GM18507 (cell line): Measurements from ENCODE around the gene SCN5A.

ENCODE experiments used
- DNase-seq: peaks from one replicate; pipeline ENCODE4 v3.0.0; 2011; ENCODE audit warnings: low read depth; ENCODE audit not compliant: insufficient read length; ENCODE audit errors: extremely low spot score
- FAIRE-seq: peaks from 2 replicates; lab custom pipeline; 2011; peaks lifted over from hg19 to GRCh38; lab: Jason Lieb, UNC

SCN5A gene

DNA sequence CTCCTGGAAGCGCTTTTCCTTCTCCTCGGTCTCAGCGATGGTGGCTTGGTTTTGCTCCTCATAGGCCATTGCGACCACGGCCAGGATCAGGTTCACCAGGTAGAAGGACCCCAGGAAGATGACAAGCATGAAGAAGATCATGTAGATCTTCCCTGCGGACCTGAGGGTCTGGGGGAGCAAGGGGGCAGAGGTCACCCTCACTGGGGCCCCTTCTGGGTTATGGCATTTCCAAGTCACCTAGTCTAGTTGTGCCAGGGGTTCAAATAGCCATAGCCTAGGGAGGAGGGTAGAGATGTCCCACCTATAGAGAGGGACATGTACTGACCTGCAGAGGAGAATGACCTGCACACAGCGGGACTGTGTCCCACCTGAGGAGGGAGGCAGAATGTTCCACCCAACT lies 43.5 kb downstream of the SCN5A start:
- no peak for FAIRE-seq
- DNase-seq: no peak

DNA sequence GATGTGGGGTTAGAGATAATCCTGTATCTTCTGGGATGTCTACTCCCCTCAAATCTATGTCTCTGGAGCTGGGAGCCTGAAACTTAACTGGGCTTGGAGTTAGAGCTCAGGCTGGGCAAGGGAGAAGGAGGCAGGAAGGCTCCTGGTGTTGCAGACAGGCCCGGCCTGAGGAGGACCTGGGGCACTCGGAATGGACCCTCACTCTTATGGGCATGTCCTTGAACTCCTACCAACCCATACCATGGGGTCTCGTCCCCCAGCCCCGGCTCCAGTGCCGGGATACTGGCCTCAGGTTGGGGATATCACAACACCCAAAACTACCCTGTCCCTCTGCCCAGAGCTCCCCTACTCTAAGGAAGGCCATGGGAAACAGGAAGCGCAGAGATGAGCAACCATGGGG lies 45.2 kb downstream of the SCN5A start:
- DNase-seq: no peak
- no peak for FAIRE-seq

DNA sequence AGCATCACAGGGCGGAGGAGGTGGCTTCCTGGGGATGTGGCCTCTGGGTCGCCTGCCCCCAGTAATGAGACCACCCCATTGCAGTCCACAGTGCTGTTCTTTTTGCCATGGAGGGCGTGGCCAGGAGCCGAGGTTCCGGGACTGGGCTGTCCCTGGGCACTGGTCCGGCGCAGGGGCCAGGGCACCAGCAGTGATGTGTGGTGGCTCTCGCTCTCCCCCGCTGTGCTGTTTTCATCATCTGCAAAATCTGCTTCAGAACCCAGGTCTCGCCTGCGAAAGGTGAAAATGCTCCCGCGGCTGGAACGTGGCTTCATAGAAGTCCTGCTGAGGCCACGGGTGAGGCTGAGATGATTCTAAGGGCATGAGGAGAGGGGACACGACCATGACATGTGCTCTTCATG lies 45.8 kb downstream of the SCN5A start:
- DNase-seq: no peak
- FAIRE-seq: no peak

DNA sequence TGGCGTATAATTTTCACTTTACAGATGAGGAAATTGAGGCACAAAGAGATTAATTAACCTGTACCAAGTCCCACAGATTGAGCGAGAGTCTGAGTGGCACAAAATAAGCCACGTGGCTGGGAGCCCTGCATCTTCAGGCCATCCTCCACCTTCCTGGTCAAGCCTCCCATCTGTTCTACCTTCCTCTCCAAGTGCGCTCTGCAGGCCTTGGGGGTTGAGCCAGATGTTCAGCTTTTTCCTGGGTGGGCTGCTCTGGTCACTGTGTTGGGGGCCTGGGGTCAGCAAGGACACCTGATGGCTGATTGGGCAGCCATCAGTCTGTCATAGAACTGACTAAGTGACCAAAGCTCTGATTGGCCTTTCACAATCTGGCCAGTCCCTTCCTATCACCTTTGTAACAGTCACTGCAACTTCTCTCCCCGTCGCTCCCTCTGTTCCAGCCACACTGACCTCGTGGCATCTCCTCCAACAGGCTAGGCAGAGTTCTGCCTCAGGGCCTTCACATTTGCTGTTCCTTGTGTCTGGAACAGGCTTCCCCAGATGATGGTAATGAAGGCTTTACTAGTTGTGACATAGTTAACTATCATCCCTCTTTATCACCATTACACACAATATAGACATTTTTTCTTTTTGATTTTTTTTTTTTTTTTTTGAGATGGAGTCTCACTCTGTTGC lies 46.8 kb downstream of the SCN5A start:
- DNase-seq (no peak), FAIRE-seq (no peak)

DNA sequence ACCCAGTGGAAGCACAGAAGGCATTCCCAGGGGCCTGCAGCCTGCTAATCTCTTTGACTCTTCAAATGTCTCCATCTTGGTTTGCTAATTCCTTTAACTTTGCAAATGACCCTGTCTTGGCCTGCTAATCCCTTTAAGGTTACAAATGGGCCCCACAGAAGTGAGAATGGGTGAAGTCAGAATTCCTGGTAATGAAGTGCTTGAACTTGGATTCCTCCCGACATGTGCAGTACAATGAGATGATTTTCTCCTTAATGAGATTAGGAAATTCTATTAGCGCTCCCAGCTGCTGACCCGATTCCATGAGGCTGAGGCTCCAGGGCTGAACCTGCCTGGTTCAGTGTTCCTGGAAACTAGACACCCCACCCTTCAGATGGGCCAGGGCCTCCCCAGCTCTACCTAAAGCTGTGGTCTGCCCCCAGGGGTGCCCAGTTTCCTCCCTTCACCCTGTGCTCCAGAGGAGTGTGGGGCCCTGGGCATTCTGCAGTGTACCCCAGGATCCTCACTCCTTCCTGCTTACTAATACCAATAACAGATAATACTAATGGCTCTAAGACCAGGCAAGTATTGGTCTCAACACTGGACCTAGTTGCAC lies 47.4 kb downstream of the SCN5A start:
- DNase-seq (no peak), FAIRE-seq (no peak)

DNA sequence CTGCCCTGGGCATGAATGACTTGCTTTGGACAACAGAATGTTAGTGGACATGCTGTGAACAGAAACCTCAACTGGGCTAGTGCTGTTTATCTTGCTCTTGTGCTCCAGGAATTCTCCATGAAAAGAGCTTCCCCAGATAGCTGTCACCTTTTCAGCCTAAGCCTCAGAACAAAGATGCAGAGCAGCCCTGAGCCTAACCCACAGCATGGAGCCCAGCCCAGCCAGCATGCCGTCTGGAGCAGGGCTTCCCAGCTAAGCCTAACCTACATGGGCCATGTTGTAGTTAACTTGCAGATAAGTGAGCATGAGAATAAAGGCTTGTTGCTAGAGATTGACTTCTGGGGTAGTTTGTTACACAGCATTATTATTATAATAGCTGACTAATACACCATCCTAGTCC lies 48.9 kb downstream of the SCN5A start:
- no peak for DNase-seq
- no peak for FAIRE-seq

DNA sequence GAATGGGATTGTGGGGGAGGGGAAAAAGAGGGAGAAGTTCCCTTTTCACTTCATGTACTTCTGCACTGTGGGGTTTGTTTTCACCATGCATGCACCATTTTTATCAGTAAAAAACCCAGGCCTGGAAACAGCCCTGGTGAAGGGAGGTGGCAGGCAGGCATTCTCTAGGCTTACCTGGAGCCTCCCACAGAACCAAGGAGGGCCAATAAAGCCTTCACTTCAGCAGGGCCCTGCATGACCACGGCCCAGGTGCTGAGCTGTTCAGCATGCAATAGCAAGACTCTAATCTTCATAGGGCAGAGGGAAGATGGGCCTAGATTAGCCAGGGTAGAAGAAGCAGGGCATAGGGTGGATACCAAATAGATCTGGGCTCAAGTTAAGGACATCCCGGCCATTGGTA lies 49.6 kb downstream of the SCN5A start:
- no peak for DNase-seq
- no peak for FAIRE-seq

DNA sequence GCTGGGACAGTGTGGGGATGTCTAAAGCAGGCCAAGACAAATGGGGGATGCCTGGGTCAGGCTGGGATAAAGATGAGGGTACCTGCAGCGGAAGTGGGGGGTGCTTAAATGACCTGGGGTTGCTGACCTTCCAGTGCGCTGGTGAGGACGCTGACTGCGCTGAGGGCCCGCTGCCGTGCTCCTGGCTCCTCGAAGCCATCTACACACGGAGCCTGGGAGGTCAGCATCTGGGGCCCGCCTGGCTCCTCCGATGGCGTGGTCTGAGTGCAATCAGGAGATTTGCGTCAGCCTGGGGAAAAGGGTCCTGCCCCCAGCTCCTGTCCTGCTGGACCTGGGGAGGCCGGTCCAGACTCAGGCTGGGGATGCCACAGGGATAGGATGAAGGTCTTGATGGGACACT lies 50.7 kb downstream of the SCN5A start:
- DNase-seq (no peak), FAIRE-seq (no peak)

DNA sequence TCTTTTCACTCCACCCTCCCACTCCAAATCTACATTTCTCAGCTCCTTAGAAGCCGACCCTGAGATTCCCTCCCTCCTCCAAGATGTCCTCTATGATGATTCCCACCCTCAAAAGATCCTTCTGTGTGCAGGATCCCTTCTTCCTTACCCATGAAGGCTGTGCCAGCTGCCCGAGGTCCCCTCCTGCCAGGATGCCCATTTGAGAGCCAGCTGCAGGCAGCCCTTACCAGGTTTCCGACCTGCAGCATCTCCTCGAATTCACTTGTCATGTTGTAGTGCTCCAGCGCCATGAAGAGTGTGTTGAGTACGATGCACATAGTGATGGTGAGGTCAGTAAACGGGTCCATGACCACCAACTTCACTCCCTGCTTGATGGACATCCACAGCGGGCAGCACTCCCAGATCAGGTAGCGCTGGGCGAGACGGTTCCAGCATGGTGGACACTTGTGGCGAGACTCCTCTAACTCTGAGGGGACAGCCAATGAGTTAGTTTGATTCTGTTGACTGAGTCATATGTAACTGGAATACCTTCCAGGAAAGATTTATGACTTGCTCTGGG lies 51.9 kb downstream of the SCN5A start:
- DNase-seq: no peak
- FAIRE-seq: no peak

DNA sequence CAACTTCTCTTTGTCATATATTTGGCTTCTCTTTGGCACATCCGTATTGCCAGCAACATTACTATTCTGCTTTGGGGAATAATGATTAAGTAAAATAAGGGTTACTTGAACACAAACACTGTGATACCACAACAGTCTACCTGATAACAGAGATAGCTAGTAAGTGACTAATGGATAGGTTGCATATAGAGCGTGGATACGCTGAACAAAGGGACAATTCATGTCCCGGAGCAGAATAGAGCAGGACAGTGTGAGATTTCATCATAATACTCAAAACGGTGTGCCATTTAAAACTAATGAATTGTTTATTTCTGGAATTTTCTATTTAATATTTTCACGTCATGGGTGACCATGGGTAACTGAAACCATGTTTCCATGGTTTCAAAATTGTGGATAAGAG lies 54.1 kb downstream of the SCN5A start:
- DNase-seq (no peak), FAIRE-seq (no peak)

DNA sequence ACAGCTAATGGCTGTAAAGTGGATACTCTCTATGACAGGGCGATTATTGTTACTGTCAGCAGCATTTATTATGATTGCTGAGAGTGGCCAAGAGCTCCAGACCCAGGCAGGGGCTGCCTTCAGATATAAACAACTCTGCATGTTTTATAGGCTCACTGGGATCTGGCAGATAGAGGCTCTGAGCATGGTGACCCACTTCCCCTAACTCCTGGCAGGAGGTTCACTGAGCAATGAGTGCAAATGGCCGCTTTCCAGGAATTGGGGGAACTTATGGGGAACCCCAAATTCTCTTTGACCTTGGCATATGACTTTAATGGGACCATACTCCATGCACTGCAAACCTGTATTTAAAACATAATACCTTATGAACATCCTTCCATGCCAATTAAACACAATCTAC lies 59.0 kb downstream of the SCN5A start:
- DNase-seq (no peak), FAIRE-seq (no peak)

DNA sequence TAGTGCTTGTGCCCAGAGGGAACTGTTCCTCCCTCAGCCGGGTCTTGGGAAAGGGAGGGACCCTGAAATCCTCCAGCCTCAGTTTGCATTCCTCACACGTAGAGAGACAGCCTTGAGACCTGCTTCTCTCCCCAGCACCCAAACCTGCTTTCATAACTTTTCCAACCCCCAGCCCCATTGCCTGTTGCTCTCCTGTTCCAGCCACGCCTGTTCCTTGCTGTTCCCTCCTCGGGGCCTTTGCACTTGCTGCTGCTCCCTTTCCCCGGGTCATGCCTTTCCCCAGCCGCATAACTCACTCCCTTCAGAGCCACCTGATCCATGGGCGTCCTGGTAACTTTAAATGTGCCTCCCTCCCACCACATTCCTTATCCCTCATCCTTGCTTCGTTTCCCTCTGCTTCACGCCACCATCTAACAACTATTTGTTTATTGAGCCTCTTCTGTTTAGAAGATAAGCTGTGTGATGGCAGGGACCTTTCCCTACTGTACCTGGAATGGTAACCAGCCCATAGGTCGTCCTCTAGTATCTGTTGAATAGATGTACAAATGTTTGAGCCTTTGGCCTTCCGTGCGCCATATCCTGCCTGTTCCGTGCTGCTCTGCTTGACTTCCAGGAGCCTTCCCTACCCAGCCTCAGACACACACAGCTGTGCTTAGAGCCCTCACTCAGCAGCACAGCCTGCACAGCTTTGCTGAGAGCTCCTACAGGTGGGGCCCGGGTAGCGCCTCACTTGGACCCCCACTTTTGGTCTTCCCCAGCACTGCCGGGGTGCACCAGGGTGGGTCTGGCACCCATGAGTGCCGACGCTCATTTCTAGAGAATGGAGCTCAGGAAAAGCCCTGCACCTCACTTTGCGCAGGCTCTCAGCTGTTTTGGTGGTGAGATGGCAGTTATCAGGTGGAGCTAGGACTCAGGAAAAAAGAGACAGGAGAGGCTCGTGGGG lies 60.2 kb downstream of the SCN5A start:
- DNase-seq (no peak), FAIRE-seq (no peak)

DNA sequence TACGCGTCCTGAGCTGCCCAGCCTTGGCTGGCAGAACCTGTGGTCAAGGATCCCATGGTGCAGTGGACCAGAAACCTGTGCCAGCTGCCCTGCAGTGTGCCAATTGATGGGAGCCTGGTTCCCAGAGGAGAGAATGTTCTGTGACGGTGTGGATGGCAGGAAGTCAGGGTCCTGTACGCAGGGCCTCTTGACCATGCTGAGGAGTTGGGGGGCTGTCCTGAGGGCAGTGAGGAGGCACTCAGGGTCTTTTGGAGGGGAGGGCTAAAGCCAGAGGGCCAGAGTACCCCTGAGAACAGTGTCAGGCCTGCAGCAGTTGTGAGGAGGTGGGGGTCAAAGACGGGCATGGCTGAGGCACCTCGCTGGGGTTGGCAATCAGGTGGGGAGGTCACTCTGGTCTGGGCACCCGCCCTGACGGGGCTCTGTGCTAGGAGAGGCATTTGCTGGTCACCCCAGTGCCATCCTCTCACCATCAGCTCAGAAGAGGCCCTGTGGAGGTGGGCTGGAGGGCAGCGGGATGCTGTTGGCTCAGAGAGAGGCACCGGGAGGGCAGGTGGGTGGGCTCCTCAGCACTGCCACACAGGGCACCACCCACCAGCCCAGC lies 61.0 kb downstream of the SCN5A start:
- DNase-seq: no peak
- no peak for FAIRE-seq

DNA sequence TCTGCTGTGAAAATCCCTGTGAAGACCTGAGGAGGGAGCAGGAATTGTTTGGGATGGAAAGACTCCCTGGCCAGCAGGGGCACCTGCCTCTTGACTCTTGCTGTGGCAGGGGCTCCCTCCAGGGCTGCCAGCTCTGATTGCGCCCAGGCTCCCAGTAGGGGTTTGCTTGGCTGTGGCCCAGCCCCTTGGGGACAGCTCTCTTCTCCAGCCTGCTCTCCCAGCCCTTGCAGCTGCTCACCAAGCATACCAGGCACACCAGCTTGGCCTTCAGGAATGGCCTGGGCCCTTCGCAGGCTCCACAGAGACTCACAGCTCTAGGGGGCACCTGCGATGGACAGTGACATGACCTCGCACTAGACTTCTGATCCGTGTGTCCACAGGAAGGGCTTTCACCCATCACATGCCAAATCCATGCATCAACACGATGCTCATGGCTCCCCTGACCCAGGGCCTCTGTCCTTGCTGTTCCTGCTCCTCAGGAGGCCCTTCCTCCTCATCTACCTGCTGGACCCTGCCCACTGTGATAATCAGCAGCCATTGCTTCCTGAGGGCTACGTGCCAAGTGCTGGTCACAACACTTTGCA lies 61.8 kb downstream of the SCN5A start:
- DNase-seq (no peak), FAIRE-seq (no peak)

DNA sequence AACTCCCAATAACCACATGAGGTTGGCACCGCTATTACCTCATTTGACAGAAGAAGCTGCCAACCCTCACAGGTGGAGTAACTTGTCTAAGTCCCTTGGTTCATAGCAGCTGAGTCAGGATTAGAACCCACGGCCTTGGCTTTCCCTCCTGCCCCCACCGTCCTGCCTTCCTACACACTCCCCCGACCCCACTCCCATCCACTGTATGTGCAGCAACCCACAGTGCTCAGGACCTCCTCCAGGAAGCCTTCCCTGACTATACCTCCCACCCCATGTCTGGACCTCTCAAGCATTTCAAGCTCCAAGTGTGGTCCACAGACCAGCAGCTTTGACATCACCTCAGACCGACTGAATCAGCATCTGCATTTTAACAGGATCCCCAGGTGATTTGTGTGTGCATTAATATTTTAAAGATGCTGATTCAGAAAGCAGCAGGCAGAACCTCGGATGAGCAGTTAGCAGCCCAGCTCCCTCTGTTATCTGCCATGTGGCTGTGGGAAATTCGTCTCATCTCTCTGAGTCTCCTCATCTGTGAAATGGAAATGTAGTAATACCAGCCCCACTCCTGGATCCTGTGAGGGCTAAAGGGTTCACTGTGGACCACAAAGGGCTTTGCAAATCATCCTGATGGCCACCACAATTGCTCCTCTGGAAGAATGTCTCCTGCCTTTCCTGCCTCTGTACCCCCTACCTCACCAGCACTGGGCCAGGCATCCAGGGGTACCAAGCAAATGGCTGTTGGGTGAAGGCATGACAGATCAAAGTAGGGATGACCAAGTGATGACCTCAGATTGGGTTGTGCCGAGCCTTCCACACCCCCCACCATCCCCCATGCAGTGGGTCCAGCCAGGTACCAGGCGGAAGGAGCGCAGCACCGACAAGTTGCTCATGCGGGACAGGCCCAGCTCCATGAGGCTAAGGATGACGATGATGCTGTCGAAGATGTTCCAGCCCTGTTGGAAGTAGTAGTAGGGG lies 62.7 kb downstream of the SCN5A start:
- no peak for FAIRE-seq
- no peak for DNase-seq

DNA sequence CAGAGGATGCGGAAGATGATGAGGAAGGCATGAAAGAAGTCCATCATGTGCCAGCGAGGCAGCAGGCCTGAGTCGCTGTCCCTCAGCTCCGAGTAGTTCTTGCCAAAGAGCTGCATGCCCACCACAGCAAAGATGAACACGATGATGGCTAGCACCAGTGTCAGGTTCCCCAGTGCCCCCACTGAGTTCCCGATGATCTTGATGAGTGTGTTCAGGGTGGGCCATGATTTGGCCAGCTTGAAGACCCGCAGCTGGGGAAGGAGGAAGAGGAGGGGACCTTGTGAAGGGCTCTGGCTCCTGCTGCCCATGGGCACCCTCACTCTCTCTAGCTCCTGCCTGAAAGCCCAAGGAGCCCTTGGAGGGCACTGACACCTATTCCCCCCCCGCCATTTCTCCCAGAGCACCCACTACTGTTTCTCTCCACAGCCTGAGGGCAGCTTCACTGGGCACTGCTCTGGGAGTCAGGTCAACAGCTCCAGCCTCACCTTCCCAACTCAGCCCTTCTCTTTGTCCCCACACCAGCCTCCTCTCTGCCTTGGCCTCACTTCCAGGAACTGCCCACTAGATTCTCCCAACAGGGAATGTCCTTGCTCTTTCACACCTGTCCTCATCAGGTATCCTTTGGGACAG lies 63.6 kb downstream of the SCN5A start:
- FAIRE-seq (no peak), DNase-seq (no peak)

DNA sequence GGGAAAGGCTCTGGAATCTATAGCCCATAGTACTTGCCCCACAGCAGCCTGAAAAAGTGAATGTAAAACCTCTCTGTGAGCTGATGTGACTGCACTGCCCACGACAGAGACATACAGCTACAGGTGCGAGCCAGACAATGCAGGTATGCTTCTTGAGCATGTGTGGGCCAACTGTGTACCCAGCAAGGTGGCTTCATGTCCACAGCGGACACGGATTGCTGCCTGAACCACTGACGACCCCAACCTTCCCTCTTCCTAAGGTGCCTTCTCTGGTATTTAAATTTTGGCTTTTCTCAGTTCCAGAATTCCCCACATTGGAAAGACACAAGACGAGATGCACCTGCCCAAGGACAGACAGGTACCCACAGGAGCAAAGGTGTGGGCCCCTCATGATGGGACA lies 65.8 kb downstream of the SCN5A start:
- DNase-seq (no peak), FAIRE-seq (no peak)

DNA sequence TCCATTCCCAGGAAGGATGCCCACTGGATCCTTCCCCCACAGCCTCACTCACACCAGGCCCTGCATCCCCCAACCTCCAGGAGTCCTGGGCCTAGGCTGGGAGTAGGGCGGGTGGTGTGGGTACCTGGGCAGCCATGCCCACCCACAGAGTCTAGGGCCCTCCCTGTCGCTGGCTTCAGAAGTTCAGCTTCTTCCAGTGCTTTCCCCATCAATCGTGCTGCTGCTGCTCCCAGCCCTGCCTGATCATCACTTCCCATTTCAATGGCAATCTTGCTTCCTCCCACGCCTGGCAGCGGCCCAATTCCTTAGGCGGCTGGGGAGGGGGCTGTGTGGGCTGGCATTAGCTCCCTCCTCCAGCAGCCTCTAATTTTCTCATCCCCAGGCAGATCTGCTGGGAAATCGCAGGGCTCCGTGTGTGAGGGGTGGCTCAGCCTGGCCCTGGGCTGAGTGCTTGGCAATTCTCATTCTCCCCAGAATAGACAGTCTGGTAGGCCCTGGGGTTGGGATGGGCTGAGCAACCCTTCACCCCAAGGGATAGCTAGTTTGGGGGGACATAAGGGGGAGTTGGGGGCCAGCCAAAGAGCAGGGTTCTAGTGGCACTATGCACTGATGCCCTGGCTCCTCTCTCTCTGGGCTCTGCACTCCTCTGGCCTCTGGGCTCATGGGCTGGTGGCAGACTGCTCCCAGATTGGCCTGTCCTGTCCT lies 66.4 kb downstream of the SCN5A start:
- DNase-seq: no peak
- FAIRE-seq: no peak
